H9 (cell line): ENCODE measurements around the gene STK25. TPM values are rescaled to one million over a fixed set of nuclear protein-coding genes. Genes with fewer than 3 reads are reported as not detected.
"Not testable (repeated sequence)": the region's sequence is repeated elsewhere in the genome, so short reads cannot be mapped to it uniquely, and the experiment has no call there.

Experiments
- DNase-seq: peaks from one replicate; pipeline ENCODE4 v3.0.0-alpha.2; 2017
- H2AFZ ChIP-seq: one replicate; pipeline ENCODE4 v1.6.1; 2013; ENCODE audit warnings: mild to moderate bottlenecking, low read length, control low read depth, moderate library complexity
- H2AK5ac ChIP-seq: 2 replicates; pipeline ENCODE4 v1.6.1; 2013; ENCODE audit warnings: low read length, control low read depth, mixed read lengths; ENCODE audit not compliant: insufficient read length
- H2BK120ac ChIP-seq: one replicate; pipeline ENCODE4 v1.6.1; 2013; ENCODE audit warnings: low read depth, mild to moderate bottlenecking, low read length, control low read depth, inconsistent platforms; ENCODE audit not compliant: poor library complexity, severe bottlenecking
- H2BK12ac ChIP-seq: 2 replicates; pipeline ENCODE4 v1.6.1; 2013; ENCODE audit warnings: low read length, control low read depth, mixed read lengths, low read depth; ENCODE audit not compliant: insufficient read length
- H2BK15ac ChIP-seq: 2 replicates; pipeline ENCODE4 v1.6.1; 2013; ENCODE audit warnings: low read depth, low read length, control low read depth
- H2BK20ac ChIP-seq: one replicate; pipeline ENCODE4 v1.6.1; 2013; ENCODE audit warnings: low read depth, mild to moderate bottlenecking, low read length, control low read depth, inconsistent platforms; ENCODE audit not compliant: poor library complexity, severe bottlenecking
- H2BK5ac ChIP-seq: 2 replicates; pipeline ENCODE4 v1.6.1; 2013; ENCODE audit warnings: low read length, control low read depth, mixed read lengths; ENCODE audit not compliant: insufficient read length
- H3K14ac ChIP-seq: 2 replicates; pipeline ENCODE4 v1.6.1; 2013; ENCODE audit warnings: low read length, control low read depth; ENCODE audit not compliant: insufficient read depth
- H3K18ac ChIP-seq: 2 replicates; pipeline ENCODE4 v1.6.1; 2013; ENCODE audit warnings: low read depth, mild to moderate bottlenecking, mixed read lengths, low read length, control low read depth; ENCODE audit not compliant: insufficient read length
- H3K23ac ChIP-seq: 2 replicates; pipeline ENCODE4 v1.6.1; 2013; ENCODE audit warnings: low read length, control low read depth, mixed read lengths, low read depth; ENCODE audit not compliant: insufficient read length
- H3K23me2 ChIP-seq: 2 replicates; pipeline ENCODE4 v1.6.1; 2013; ENCODE audit warnings: low read depth, mild to moderate bottlenecking, mixed read lengths, low read length, control low read depth; ENCODE audit not compliant: insufficient read length, poor library complexity, severe bottlenecking
- H3K27ac ChIP-seq: 2 replicates; pipeline ENCODE4 v1.5.1; 2013; ENCODE audit warnings: low read length, control low read depth, mixed read lengths, low read depth; ENCODE audit not compliant: insufficient read length
- H3K27me3 ChIP-seq: 2 replicates; pipeline ENCODE4 v1.6.1; 2013; ENCODE audit warnings: low read length, control low read depth, inconsistent platforms; ENCODE audit not compliant: insufficient read depth
- H3K4ac ChIP-seq: 2 replicates; pipeline ENCODE4 v1.6.1; 2013; ENCODE audit warnings: low read depth, mild to moderate bottlenecking, control low read depth, inconsistent platforms, low read length, moderate library complexity
- H3K4me1 ChIP-seq: 2 replicates; pipeline ENCODE4 v1.6.1; 2013; ENCODE audit warnings: low read length, control low read depth, inconsistent platforms; ENCODE audit not compliant: insufficient read depth
- H3K4me2 ChIP-seq: 2 replicates; pipeline ENCODE4 v1.6.1; 2013; ENCODE audit warnings: low read length, control low read depth, mixed read lengths; ENCODE audit not compliant: insufficient read length, insufficient read depth
- H3K56ac ChIP-seq: 2 replicates; pipeline ENCODE4 v1.6.1; 2013; ENCODE audit warnings: low read depth, mild to moderate bottlenecking, mixed read lengths, low read length, control low read depth; ENCODE audit not compliant: insufficient read length
- H3K79me1 ChIP-seq: 2 replicates; pipeline ENCODE4 v1.6.1; 2013; ENCODE audit warnings: low read depth, mild to moderate bottlenecking, moderate library complexity, low read length, control low read depth, inconsistent platforms; ENCODE audit not compliant: insufficient read depth, poor library complexity, severe bottlenecking
- H3K79me2 ChIP-seq: 2 replicates; pipeline ENCODE4 v1.6.1; 2013; ENCODE audit warnings: low read length, control low read depth, inconsistent platforms; ENCODE audit not compliant: insufficient read depth
- H3K9ac ChIP-seq: 2 replicates; pipeline ENCODE4 v1.6.1; 2013; ENCODE audit warnings: low read length, control low read depth, mixed read lengths; ENCODE audit not compliant: insufficient read length; ENCODE audit errors: extremely low read depth
- H3K9me3 ChIP-seq: one replicate; pipeline ENCODE4 v1.6.1; 2013; ENCODE audit warnings: low read depth, low read length, inconsistent platforms; ENCODE audit not compliant: control insufficient read depth
- H3T11ph ChIP-seq: one replicate; pipeline ENCODE4 v1.6.1; 2013; ENCODE audit warnings: mild to moderate bottlenecking, low read length, control low read depth, inconsistent platforms
- H4K20me1 ChIP-seq: one replicate; pipeline ENCODE4 v1.6.1; 2013; ENCODE audit not compliant: control insufficient read depth, insufficient read length, insufficient read depth
- H4K5ac ChIP-seq: 2 replicates; pipeline ENCODE4 v1.6.1; 2013; ENCODE audit warnings: low read depth, mild to moderate bottlenecking, mixed read lengths, low read length, control low read depth; ENCODE audit not compliant: insufficient read length
- H4K8ac ChIP-seq: replicated peaks from 2 replicates; pipeline ENCODE4 v1.6.1; 2013; ENCODE audit warnings: low read length, control low read depth, mixed read lengths, low read depth; ENCODE audit not compliant: insufficient read length
- H4K91ac ChIP-seq: 2 replicates; pipeline ENCODE4 v1.6.1; 2013; ENCODE audit warnings: low read depth, mild to moderate bottlenecking, moderate library complexity, mixed read lengths, low read length, control low read depth; ENCODE audit not compliant: insufficient read length
- H3K27ac Mint-ChIP-seq, 3 experiments: 2 replicates in 2 of 3; 3 replicates in 1 of 3; pipeline ENCODE4 v1.8.0; 2020 to 2021; ENCODE audit warnings: mixed read lengths in 3 of 3, mild to moderate bottlenecking in 1 of 3, moderate library complexity in 1 of 3
- H3K27me3 Mint-ChIP-seq: 2 replicates; pipeline ENCODE4 v1.8.0; 2021; ENCODE audit warnings: low read depth, mild to moderate bottlenecking, moderate library complexity, mixed read lengths
- H3K36me3 Mint-ChIP-seq, 3 experiments: 2 replicates in 2 of 3; 3 replicates in 1 of 3; pipeline ENCODE4 v1.8.0; 2020 to 2021; ENCODE audit warnings: low read depth in 3 of 3, mixed read lengths in 3 of 3; ENCODE audit not compliant: insufficient read depth in 1 of 3
- H3K4me1 Mint-ChIP-seq, 2 experiments: 2 replicates each; pipeline ENCODE4 v1.8.0; 2020; ENCODE audit warnings: mixed read lengths in 2 of 2
- H3K4me3 Mint-ChIP-seq, 2 experiments: 2 replicates in 1 of 2; 3 replicates in 1 of 2; pipeline ENCODE4 v1.8.0; 2020 to 2021; ENCODE audit warnings: mild to moderate bottlenecking in 2 of 2, mixed read lengths in 2 of 2, moderate library complexity in 1 of 2
- H3K9me3 Mint-ChIP-seq, 2 experiments: 2 replicates in 1 of 2; 3 replicates in 1 of 2; pipeline ENCODE4 v1.8.0; 2020; ENCODE audit warnings: mild to moderate bottlenecking in 2 of 2, mixed read lengths in 2 of 2, moderate library complexity in 1 of 2
- CTCF ChIP-seq: fragments of 200-600 bp; sonication (generic); conservative IDR thresholded peaks from 3 replicates; pipeline ENCODE4 v1.8.0; 2021; ENCODE audit warnings: antibody characterized with exemption, mild to moderate bottlenecking
- WGBS: extraction: QIAGEN DNeasy Blood & Tissue Kit; methylation state at CpG from one replicate; pipeline ENCODE4 v1.1.7; 2013; ENCODE audit warnings: missing lambda C conversion rate, low lambda C conversion rate, mixed read lengths; ENCODE audit not compliant: insufficient read length; ENCODE audit errors: extremely low coverage; 5-methylcytosine and 5-hydroxymethylcytosine counted together
- total RNA-seq: library from RNA; stranded (reverse); gene quantifications from 2 replicates; pipeline ENCODE4 v1.2.1, GENCODE V29; 2021

STK25 gene
- total RNA-seq, 1 experiment from 2014 or later: 189 TPM

DNA sequence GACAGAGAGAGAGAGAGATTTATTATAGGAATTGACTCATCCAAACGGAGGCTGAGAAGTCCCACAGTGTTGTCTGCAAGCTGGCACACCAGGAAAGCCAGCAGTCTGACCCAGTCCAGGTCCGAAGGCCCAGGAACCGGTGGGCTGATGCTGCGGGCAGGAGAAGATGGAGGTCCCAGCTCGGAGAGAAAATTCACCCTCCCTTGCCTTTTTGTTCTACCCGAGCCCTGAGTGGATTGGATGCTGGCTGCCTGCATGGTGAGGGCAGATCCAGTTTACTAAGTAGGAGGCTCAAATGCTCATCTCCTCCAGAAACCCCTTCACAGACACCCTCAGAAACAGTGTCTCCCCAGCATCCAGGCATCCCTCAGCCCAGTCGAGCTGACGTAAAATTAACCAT is 22.2 kb upstream of the STK25 start:
- Histone ChIP-seq H3K27ac (no peak overlapping the region), H3K14ac (no peak overlapping the region), H4K8ac (no peak overlapping the region), H2AFZ (no peak overlapping the region), H4K91ac (no peak overlapping the region), H3K79me2 (no peaks in the 10 kb centered on the region), H2BK5ac (no peak overlapping the region), H3T11ph (no peak overlapping the region), H2BK20ac (no peak overlapping the region), H3K27me3 (no peaks in the 10 kb centered on the region), H4K5ac (no peak overlapping the region), H3K9me3 (no peaks in the 10 kb centered on the region), H2AK5ac (no peak overlapping the region), H3K9ac (no peak overlapping the region), H3K79me1 (no peaks in the 10 kb centered on the region), H4K20me1 (no peaks in the 10 kb centered on the region), H2BK12ac (no peak overlapping the region), H3K4ac (no peak overlapping the region), H2BK15ac (no peak overlapping the region), H3K23me2 (no peaks in the 10 kb centered on the region), H3K23ac (no peak overlapping the region), H3K4me1 (no peaks in the 10 kb centered on the region), H3K18ac (no peak overlapping the region), H3K56ac (no peak overlapping the region), H2BK120ac (no peak overlapping the region), H3K4me2 (no peak overlapping the region)
- no peaks in the 10 kb centered on the region for H3K4me1 Mint-ChIP-seq
- H3K27ac Mint-ChIP-seq: no peak overlapping the region
- H3K27me3 Mint-ChIP-seq: peaks cover 6% of the 10 kb centered on the region
- no peak for DNase-seq
- H3K4me3 Mint-ChIP-seq: no peak overlapping the region
- peaks cover 0 to 7% (median 5%) of the 10 kb centered on the region in 3 experiments; a peak in 3 of 7 replicates for H3K36me3 Mint-ChIP-seq
- peaks cover 9 to 12% of the 10 kb centered on the region in 2 experiments for H3K9me3 Mint-ChIP-seq
- no CpG with 5 or more reads among the region's 8 CpGs for WGBS
- TF ChIP-seq CTCF: no peak

GRCh38 chr2:241525818-241526780 is 17.7 kb upstream of the STK25 start:
- H3K4me2 ChIP-seq, H2AFZ ChIP-seq, H3K79me1 ChIP-seq, H3K27me3 Mint-ChIP-seq, H2BK5ac ChIP-seq, H3K4me3 Mint-ChIP-seq, H3K23ac ChIP-seq, H3K18ac ChIP-seq, H3K14ac ChIP-seq, H2BK12ac ChIP-seq, H3K9ac ChIP-seq, H3K27me3 ChIP-seq, H3K23me2 ChIP-seq, H2AK5ac ChIP-seq, H3K4me1 ChIP-seq, H3K56ac ChIP-seq, H3K27ac ChIP-seq, H4K91ac ChIP-seq, H3K4ac ChIP-seq, H3K79me2 ChIP-seq, H4K8ac ChIP-seq, H3T11ph ChIP-seq, H2BK15ac ChIP-seq, H3K36me3 Mint-ChIP-seq, H3K4me1 Mint-ChIP-seq, DNase-seq, H2BK120ac ChIP-seq, H2BK20ac ChIP-seq, H4K20me1 ChIP-seq, H4K5ac ChIP-seq, H3K9me3 ChIP-seq: not testable (repeated sequence)
- peaks cover 12 to 18% of the 10 kb centered on the region in 2 experiments for H3K9me3 Mint-ChIP-seq
- H3K27ac Mint-ChIP-seq: peak overlapping the region in 1 of 3 experiments; percentile 29; a peak in 1 of 7 replicates
- no CpG with 5 or more reads among the region's 31 CpGs for WGBS
